Measurements from ENCODE around the gene BMF.
A peak's percentile ranks its signal among the peaks of the same experiment; 100 is the strongest.

The BMF gene

DNA sequence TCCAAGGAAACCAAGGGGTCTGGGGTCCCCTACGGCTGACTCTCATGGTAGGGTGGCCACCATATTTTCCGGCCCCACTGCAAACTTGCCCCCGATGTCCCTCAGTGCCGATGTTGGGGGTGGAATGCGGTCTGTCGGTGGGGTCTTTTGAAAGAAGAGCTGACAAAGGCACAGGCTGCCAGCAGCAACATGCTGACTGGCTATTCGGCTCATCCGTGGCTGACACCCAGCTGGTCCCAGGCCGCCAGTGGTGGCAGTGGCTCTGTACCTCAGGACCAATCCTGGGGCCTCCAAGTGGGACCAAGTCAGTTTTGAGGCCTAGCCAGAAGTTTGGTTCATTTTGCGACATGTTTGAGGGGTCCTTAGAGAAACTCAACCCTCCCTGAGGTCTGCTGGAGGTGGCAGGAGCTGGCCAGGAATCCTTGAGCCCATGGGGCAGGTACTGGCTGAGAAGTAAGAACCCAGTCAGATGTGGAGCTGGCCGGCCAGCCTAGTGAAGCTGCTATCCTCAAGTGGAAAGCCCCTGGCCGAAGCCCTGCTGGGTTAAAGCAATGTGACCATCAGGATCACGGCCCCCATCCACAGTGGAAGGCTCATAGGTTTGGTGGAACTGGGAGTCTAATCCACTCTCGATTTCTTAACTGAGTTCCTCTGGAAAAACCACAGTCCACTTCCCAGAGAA, 17.8 kb downstream of the BMF start:
- H3K4me2 ChIP-seq (ENCODE audit: low read length, poor library complexity, severe bottlenecking) = no peak overlapping the region
- H3K36me3 ChIP-seq (ENCODE audit: control insufficient read depth in 1 of 2, insufficient read depth in 2 of 2, low read depth in 1 of 2, low read length in 2 of 2) = peaks cover 5 to 38% of the 10 kb centered on the region in 2 experiments
- H4K91ac ChIP-seq (ENCODE audit: low read length) = peak overlapping the region; percentile 53
- H2BK12ac ChIP-seq (ENCODE audit: low read length in 2 of 2) = peak overlapping the region; percentile 94 to 96
- H3K4me3 ChIP-seq (ENCODE audit: insufficient read depth in 1 of 2, low read depth in 1 of 2, low read length in 2 of 2) = no peak overlapping the region
- H4K8ac ChIP-seq (ENCODE audit: low read length) = peak overlapping the region; percentile 41
- H3K79me1 ChIP-seq (replicated peaks; ENCODE audit: low read length, poor library complexity, severe bottlenecking) = peaks cover 18% of the 10 kb centered on the region
- no peak overlapping the region for H3K9ac ChIP-seq (ENCODE audit: low read length)
- no peak overlapping the region for H2AFZ ChIP-seq (ENCODE audit: low read depth, low read length)
- peak overlapping the region in 1 of 2 experiments; percentile 78 for H3K14ac ChIP-seq (ENCODE audit: low read length in 2 of 2)
- H3K23ac ChIP-seq (ENCODE audit: low read length in 2 of 2) = no peak overlapping the region
- peak overlapping the region; percentile 54 for H2BK120ac ChIP-seq (ENCODE audit: low read depth, low read length)
- WGBS = 92% methylated on average over 14 of the region's 14 CpGs
- H2AK5ac ChIP-seq (ENCODE audit: low read length, severe bottlenecking) = peak overlapping the region; percentile 80
- no peaks in the 10 kb centered on the region for H3K27me3 ChIP-seq (ENCODE audit: control insufficient read depth in 1 of 2, insufficient read depth in 1 of 2, low read length in 2 of 2)
- no peak overlapping the region for H2BK5ac ChIP-seq (ENCODE audit: low read depth, low read length, poor library complexity, severe bottlenecking)
- peak overlapping the region; percentile 39 for H2BK15ac ChIP-seq (ENCODE audit: low read depth, poor library complexity, severe bottlenecking)
- H3K9me3 ChIP-seq (ENCODE audit: control insufficient read depth, low read length) = no peaks in the 10 kb centered on the region
- peak overlapping the region; percentile 68 to 85 for H3K18ac ChIP-seq (ENCODE audit: low read depth in 1 of 2, low read length in 2 of 2)
- no peak for DNase-seq
- H3K27ac ChIP-seq (ENCODE audit: low read length, poor library complexity, severe bottlenecking) = peak overlapping the region; percentile 90
- peak overlapping the region; percentile 69 to 81 for H3K4ac ChIP-seq (ENCODE audit: low read depth in 1 of 2, low read length in 2 of 2)
- peaks cover 65% of the 10 kb centered on the region for H3K4me1 ChIP-seq (ENCODE audit: control insufficient read depth, insufficient read depth, low read depth, low read length)

DNA sequence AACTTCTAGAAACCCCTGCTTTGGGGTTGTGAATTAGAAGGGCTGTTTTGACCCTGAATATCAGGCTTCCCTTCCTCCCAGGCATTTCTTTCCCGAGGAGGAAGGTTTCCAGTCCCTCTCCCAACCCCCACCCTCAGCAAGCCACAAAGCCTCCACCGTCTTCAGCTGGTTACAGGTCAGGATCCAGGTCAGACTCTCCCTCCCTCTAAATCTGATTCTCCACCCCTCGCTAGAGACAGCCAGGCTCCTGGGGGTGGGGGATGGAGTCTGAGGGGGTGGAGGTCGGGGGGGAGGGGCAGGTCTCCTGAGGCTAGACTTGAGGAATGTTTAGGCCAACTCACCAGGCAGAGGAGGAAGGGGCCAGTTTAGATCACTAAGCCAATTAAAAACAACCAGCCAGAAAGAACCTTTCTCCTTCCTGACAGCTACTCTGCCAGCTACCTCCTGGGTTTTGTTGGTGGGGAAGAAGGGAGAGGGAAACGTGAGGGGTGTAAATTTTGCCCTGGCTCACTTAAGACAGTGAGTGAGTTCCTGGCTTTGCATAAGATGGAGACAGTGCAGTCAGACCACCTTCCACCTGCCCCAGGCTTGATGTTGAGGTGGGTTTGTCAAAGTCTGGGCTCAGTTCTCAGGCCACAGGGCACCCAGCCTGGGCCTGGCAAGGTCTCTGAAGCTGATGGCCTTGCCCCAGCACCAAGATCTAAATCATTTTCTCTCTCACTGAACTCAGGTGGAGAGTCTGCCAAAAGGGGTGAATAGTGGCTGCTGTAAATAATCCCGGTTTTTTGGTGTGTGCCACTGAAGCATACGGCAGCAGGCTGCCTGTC, 19.5 kb downstream of the BMF start:
- no peaks in the 10 kb centered on the region for H3K27me3 ChIP-seq (ENCODE audit: control insufficient read depth in 1 of 2, insufficient read depth in 1 of 2, low read length in 2 of 2)
- H2AK5ac ChIP-seq (ENCODE audit: low read length, severe bottlenecking) = peak overlapping the region; percentile 99
- H4K91ac ChIP-seq (ENCODE audit: low read length) = peak overlapping the region; percentile 98
- H2AFZ ChIP-seq (ENCODE audit: low read depth, low read length) = no peak overlapping the region
- peaks cover 5 to 30% of the 10 kb centered on the region in 2 experiments for H3K36me3 ChIP-seq (ENCODE audit: control insufficient read depth in 1 of 2, insufficient read depth in 2 of 2, low read depth in 1 of 2, low read length in 2 of 2)
- H3K4ac ChIP-seq (ENCODE audit: low read depth in 1 of 2, low read length in 2 of 2) = peak overlapping the region; percentile 92
- H2BK5ac ChIP-seq (ENCODE audit: low read depth, low read length, poor library complexity, severe bottlenecking) = peak overlapping the region; percentile 92
- peak overlapping the region; percentile 98 for H2BK120ac ChIP-seq (ENCODE audit: low read depth, low read length)
- H3K79me1 ChIP-seq (replicated peaks; ENCODE audit: low read length, poor library complexity, severe bottlenecking) = peaks cover 8% of the 10 kb centered on the region
- H3K4me2 ChIP-seq (ENCODE audit: low read length, poor library complexity, severe bottlenecking) = no peak overlapping the region
- peak overlapping the region; percentile 99 to 100 for H2BK12ac ChIP-seq (ENCODE audit: low read length in 2 of 2)
- peak overlapping the region; percentile 37 to 84 for H3K23ac ChIP-seq (ENCODE audit: low read length in 2 of 2)
- H3K4me3 ChIP-seq (ENCODE audit: insufficient read depth in 1 of 2, low read depth in 1 of 2, low read length in 2 of 2) = no peak overlapping the region
- H3K9ac ChIP-seq (ENCODE audit: low read length) = peak overlapping the region; percentile 16
- no peak for DNase-seq
- peak overlapping the region; percentile 93 for H2BK15ac ChIP-seq (ENCODE audit: low read depth, poor library complexity, severe bottlenecking)
- H4K8ac ChIP-seq (ENCODE audit: low read length) = peak overlapping the region; percentile 87
- WGBS = 33% methylated on average over 4 of the region's 7 CpGs
- H3K18ac ChIP-seq (ENCODE audit: low read depth in 1 of 2, low read length in 2 of 2) = peak overlapping the region; percentile 96 to 99
- H3K9me3 ChIP-seq (ENCODE audit: control insufficient read depth, low read length) = no peaks in the 10 kb centered on the region
- peak overlapping the region; percentile 78 for H3K27ac ChIP-seq (ENCODE audit: low read length, poor library complexity, severe bottlenecking)
- H3K14ac ChIP-seq (ENCODE audit: low read length in 2 of 2) = peak overlapping the region in 1 of 2 experiments; percentile 82
- peaks cover 58% of the 10 kb centered on the region for H3K4me1 ChIP-seq (ENCODE audit: control insufficient read depth, insufficient read depth, low read depth, low read length)

DNA sequence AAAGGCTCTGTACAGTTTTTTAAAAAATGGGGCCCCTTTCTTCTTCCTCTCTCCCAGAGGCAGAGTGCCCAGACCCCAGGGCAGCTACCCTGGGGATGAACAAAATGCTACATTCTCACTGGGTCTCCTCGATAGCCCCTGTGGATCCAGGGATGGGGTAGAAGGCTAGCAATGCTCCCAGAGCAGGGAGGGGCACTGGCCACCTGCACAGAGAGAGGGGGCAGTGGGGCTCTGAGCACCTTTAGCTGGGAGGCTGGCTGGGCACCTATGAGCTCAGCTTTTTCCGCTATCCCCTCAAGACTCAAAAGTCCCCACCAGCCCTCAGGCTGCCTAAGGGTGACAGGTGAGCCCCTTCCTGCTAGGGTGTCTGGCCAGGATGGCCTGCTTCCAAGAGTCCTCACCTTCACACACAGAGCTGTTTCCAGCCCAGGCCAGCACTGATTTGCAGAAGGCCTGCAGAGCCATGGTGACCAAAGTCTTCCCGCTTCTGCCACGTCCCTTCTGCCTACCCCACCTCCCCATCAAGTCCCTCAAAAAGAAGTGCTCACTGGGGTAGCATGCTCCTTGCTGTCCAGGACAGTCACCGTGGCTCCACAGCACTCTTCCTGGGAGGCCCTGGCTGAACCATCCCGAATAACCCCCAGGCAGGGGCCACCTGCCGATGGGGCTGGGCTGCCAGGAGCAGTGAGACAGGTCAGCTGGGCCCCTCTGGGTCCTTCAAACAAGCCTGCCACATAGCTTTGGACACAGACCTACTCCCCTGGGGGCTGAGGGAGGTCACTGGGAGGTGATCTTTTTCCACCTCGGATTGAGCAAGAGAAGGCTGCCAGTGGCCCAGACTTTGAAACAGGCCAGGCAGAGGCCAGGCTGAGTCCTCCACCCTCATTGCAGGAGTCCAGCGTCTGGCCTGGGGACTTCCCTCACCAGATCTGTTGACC, 20.4 kb downstream of the BMF start:
- H4K8ac ChIP-seq (ENCODE audit: low read length) = peak overlapping the region; percentile 87
- peak overlapping the region; percentile 98 to 100 for H2BK12ac ChIP-seq (ENCODE audit: low read length in 2 of 2)
- H3K18ac ChIP-seq (ENCODE audit: low read depth in 1 of 2, low read length in 2 of 2) = peak overlapping the region; percentile 96 to 97
- peak overlapping the region; percentile 94 for H2AK5ac ChIP-seq (ENCODE audit: low read length, severe bottlenecking)
- peak overlapping the region; percentile 78 for H3K27ac ChIP-seq (ENCODE audit: low read length, poor library complexity, severe bottlenecking)
- peak overlapping the region; percentile 69 to 92 for H3K4ac ChIP-seq (ENCODE audit: low read depth in 1 of 2, low read length in 2 of 2)
- H3K9me3 ChIP-seq (ENCODE audit: control insufficient read depth, low read length) = no peaks in the 10 kb centered on the region
- WGBS = 52% methylated on average over 8 of the region's 9 CpGs
- no peak overlapping the region for H3K4me3 ChIP-seq (ENCODE audit: insufficient read depth in 1 of 2, low read depth in 1 of 2, low read length in 2 of 2)
- H3K9ac ChIP-seq (ENCODE audit: low read length) = no peak overlapping the region
- peaks cover 52% of the 10 kb centered on the region for H3K4me1 ChIP-seq (ENCODE audit: control insufficient read depth, insufficient read depth, low read depth, low read length)
- H3K14ac ChIP-seq (ENCODE audit: low read length in 2 of 2) = peak overlapping the region in 1 of 2 experiments; percentile 61
- H3K4me2 ChIP-seq (ENCODE audit: low read length, poor library complexity, severe bottlenecking) = no peak overlapping the region
- H3K27me3 ChIP-seq (ENCODE audit: control insufficient read depth in 1 of 2, insufficient read depth in 1 of 2, low read length in 2 of 2) = no peaks in the 10 kb centered on the region
- no peak overlapping the region for H2AFZ ChIP-seq (ENCODE audit: low read depth, low read length)
- peak overlapping the region; percentile 93 for H2BK15ac ChIP-seq (ENCODE audit: low read depth, poor library complexity, severe bottlenecking)
- H3K36me3 ChIP-seq (ENCODE audit: control insufficient read depth in 1 of 2, insufficient read depth in 2 of 2, low read depth in 1 of 2, low read length in 2 of 2) = peaks cover 5 to 28% of the 10 kb centered on the region in 2 experiments
- peak overlapping the region; percentile 92 for H2BK5ac ChIP-seq (ENCODE audit: low read depth, low read length, poor library complexity, severe bottlenecking)
- DNase-seq = peak; percentile 89
- H4K91ac ChIP-seq (ENCODE audit: low read length) = peak overlapping the region; percentile 98
- H2BK120ac ChIP-seq (ENCODE audit: low read depth, low read length) = peak overlapping the region; percentile 98
- peaks cover 5% of the 10 kb centered on the region for H3K79me1 ChIP-seq (replicated peaks; ENCODE audit: low read length, poor library complexity, severe bottlenecking)
- H3K23ac ChIP-seq (ENCODE audit: low read length in 2 of 2) = peak overlapping the region in 1 of 2 experiments; percentile 75
